Smooth muscle cell (in vitro differentiated cells): ENCODE measurements around the gene ZMYND8. TPM values are rescaled to one million over a fixed set of nuclear protein-coding genes. Genes with fewer than 3 reads are reported as not detected.

Experiments
- DNase-seq: peaks from one replicate; lab custom pipeline; 2025; ENCODE audit not compliant: unreplicated experiment; lab: John Stamatoyannopoulos, UW
- H2AFZ ChIP-seq: fragments of 200-600 bp; sonication (generic); 2 replicates; pipeline ENCODE4 v1.6.0; 2016; ENCODE audit warnings: antibody characterized with exemption, low read depth, mild to moderate bottlenecking
- H3F3A ChIP-seq: fragments of 200-600 bp; sonication (generic); 2 replicates; pipeline ENCODE4 v1.6.0; 2017; ENCODE audit warnings: antibody characterized with exemption, low read depth
- H3K27ac ChIP-seq: fragments of 200-600 bp; sonication (generic); 2 replicates; pipeline ENCODE4 v1.5.1; 2016; ENCODE audit warnings: low read depth, mild to moderate bottlenecking
- H3K27me3 ChIP-seq: fragments of 200-600 bp; sonication (generic); 2 replicates; pipeline ENCODE4 v1.6.1; 2016; ENCODE audit warnings: low read depth, mild to moderate bottlenecking
- H3K36me3 ChIP-seq: fragments of 200-600 bp; sonication (generic); 2 replicates; pipeline ENCODE4 v1.5.1; 2016; ENCODE audit warnings: low read depth
- H3K4me1 ChIP-seq: fragments of 200-600 bp; sonication (generic); 2 replicates; pipeline ENCODE4 v1.5.1; 2016; ENCODE audit warnings: low read depth
- H3K4me2 ChIP-seq: fragments of 200-600 bp; sonication (generic); 2 replicates; pipeline ENCODE4 v1.6.0; 2016; ENCODE audit warnings: mild to moderate bottlenecking
- H3K4me3 ChIP-seq: fragments of 200-600 bp; sonication (generic); 2 replicates; pipeline ENCODE4 v1.5.1; 2016; ENCODE audit warnings: mild to moderate bottlenecking
- H3K79me2 ChIP-seq: fragments of 200-600 bp; sonication (generic); 2 replicates; pipeline ENCODE4 v1.6.0; 2016; ENCODE audit warnings: low read depth, mild to moderate bottlenecking
- H3K9ac ChIP-seq: fragments of 200-600 bp; sonication (generic); 2 replicates; pipeline ENCODE4 v1.6.0; 2016; ENCODE audit warnings: low read depth
- H3K9me3 ChIP-seq: fragments of 200-600 bp; sonication (generic); replicated peaks from 2 replicates; pipeline ENCODE4 v1.5.1; 2016; ENCODE audit warnings: low read depth
- H4K20me1 ChIP-seq: fragments of 200-600 bp; sonication (generic); 2 replicates; pipeline ENCODE4 v1.6.0; 2016; ENCODE audit warnings: low read depth
- WGBS: methylation state at CpG from one replicate; pipeline ENCODE4 v1.1.7; 2016; ENCODE audit warnings: low lambda C conversion rate; 5-methylcytosine and 5-hydroxymethylcytosine counted together
- polyA plus RNA-seq: library from polyadenylated mRNA; unstranded; fragments of >200 nt; fragmentation: Nextera tagmentation; extraction: Ambion mirVana; gene quantifications from 2 replicates; pipeline ENCODE4 v1.2.1, GENCODE V29; 2016
- total RNA-seq: library from RNA; depleted of rRNA; stranded (reverse); fragments of >200 nt; gene quantifications from 2 replicates; pipeline ENCODE4 v1.2.3, GENCODE V29; 2014
- TF ChIP-seq, protein P1 (sequence below): fragments of 200-600 bp; sonication (generic); IDR thresholded peaks from 2 replicates; pipeline ENCODE4 v1.5.1; 2017; ENCODE audit warnings: borderline replicate concordance, mild to moderate bottlenecking, antibody characterized with exemption; ENCODE audit not compliant: insufficient read depth, poor library complexity, severe bottlenecking

The ZMYND8 gene
- total and polyA plus RNA-seq, 2 experiments from 2014 or later = 15.2 to 24.1 TPM

DNA sequence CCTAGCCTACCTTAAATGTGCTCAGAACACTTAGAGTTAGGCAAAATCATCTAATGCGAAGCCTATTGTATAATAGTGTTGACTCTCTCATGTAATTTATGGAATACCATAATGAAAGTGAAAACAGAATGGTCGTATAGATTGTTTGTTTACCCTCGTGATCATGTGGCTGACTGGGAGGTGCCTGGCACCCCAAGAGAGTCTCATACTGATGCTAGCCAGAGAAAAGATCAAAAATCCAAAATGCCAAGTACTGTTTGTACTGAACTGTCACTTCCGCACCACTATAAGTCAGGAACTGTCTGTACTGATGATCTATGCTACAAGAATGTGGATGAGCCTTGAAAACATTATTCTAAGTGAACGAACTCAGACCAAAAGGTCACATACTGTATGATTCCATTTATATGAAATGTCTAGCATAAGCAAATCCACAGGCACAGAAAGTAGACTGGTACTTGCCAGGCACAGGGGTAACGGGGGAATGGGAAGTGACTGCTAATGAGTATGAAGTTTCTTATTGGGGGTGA is 22.4 kb downstream of the ZMYND8 start:
- Histone ChIP-seq H4K20me1 (peaks cover 4% of the 10 kb centered on the region), H3K27me3 (no peaks in the 10 kb centered on the region), H3K79me2 (peaks cover 71% of the 10 kb centered on the region), H3F3A (peaks cover 49% of the 10 kb centered on the region), H3K4me3 (peak overlapping the region; percentile 21), H2AFZ (no peak overlapping the region), H3K27ac (peak overlapping the region; percentile 94), H3K4me1 (peaks cover 38% of the 10 kb centered on the region), H3K36me3 (peaks cover 4% of the 10 kb centered on the region), H3K4me2 (peak overlapping the region; percentile 79), H3K9me3 (no peaks in the 10 kb centered on the region), H3K9ac (peak overlapping the region; percentile 70)
- TF ChIP-seq, protein P1, sequence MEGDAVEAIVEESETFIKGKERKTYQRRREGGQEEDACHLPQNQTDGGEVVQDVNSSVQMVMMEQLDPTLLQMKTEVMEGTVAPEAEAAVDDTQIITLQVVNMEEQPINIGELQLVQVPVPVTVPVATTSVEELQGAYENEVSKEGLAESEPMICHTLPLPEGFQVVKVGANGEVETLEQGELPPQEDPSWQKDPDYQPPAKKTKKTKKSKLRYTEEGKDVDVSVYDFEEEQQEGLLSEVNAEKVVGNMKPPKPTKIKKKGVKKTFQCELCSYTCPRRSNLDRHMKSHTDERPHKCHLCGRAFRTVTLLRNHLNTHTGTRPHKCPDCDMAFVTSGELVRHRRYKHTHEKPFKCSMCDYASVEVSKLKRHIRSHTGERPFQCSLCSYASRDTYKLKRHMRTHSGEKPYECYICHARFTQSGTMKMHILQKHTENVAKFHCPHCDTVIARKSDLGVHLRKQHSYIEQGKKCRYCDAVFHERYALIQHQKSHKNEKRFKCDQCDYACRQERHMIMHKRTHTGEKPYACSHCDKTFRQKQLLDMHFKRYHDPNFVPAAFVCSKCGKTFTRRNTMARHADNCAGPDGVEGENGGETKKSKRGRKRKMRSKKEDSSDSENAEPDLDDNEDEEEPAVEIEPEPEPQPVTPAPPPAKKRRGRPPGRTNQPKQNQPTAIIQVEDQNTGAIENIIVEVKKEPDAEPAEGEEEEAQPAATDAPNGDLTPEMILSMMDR = no peak
- WGBS = 23% methylated on average over 6 of the region's 6 CpGs
- no peak for DNase-seq

GRCh38 chr20:47332381-47333206 is 23.9 kb downstream of the ZMYND8 start:
- peak overlapping the region; percentile 41 for H3K4me2 ChIP-seq
- H3K4me1 ChIP-seq = peaks cover 34% of the 10 kb centered on the region
- peaks cover 46% of the 10 kb centered on the region for H3F3A ChIP-seq
- H3K27me3 ChIP-seq = no peaks in the 10 kb centered on the region
- H3K4me3 ChIP-seq = no peak overlapping the region
- peaks cover 3% of the 10 kb centered on the region for H4K20me1 ChIP-seq
- peaks cover 71% of the 10 kb centered on the region for H3K79me2 ChIP-seq
- H3K36me3 ChIP-seq = peaks cover 2% of the 10 kb centered on the region
- H3K9me3 ChIP-seq = no peaks in the 10 kb centered on the region
- DNase-seq = no peak
- TF ChIP-seq, protein P1 = no peak
- WGBS = 76% methylated on average over 8 of the region's 8 CpGs
- H3K9ac ChIP-seq = peak overlapping the region; percentile 12
- peak overlapping the region; percentile 94 for H3K27ac ChIP-seq
- no peak overlapping the region for H2AFZ ChIP-seq

- H3K36me3 ChIP-seq = no peaks in the 10 kb centered on the region
- 49% methylated on average over 10 of the region's 10 CpGs for WGBS
- TF ChIP-seq, protein P1 = no peak
- H3K9me3 ChIP-seq = no peaks in the 10 kb centered on the region
- H2AFZ ChIP-seq = no peak overlapping the region
- H4K20me1 ChIP-seq = peaks cover 3% of the 10 kb centered on the region
- H3K27ac ChIP-seq = peak overlapping the region; percentile 94
- no peaks in the 10 kb centered on the region for H3K27me3 ChIP-seq
- H3K4me2 ChIP-seq = peak overlapping the region; percentile 41
- H3F3A ChIP-seq = peaks cover 42% of the 10 kb centered on the region
- H3K9ac ChIP-seq = peak overlapping the region; percentile 19
- no peak overlapping the region for H3K4me3 ChIP-seq
- H3K4me1 ChIP-seq = peaks cover 23% of the 10 kb centered on the region
- DNase-seq = no peak
- peaks cover 78% of the 10 kb centered on the region for H3K79me2 ChIP-seq
Measured at GRCh38 chr20:47330933-47331708, 25.4 kb downstream of the ZMYND8 start.
